ENCODE measurements around the gene CLEC5A. TPM values are rescaled to one million over a fixed set of nuclear protein-coding genes. Genes with fewer than 3 reads are reported as not detected.

Gene CLEC5A
- total and polyA plus RNA-seq, 9 of the 15 experiments (the other 6 are each of a cell fraction or from before 2014, with no cell fraction given): not detected

DNA sequence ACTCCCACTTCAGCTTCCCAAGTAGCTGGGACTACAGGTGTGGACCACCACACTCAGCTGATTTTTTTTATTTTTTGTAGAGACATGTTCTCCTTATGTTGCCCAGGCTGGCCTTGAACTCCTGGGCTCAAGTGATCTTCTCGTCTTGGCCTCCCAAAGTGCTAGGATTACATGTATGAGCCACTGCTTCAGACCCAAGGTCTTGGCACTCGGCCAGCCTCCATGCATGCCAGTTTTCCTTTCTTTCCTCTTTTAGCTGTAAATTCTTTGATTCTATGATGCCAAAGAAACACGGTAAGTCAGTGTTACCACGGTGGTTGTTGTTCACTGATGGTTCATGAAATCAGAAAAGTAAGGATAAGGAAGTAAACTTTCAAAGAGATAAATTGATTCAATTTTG is 45.9 kb upstream of the CLEC5A start:
- in situ Hi-C loops (cut with MboI): no loop called here
- Histone ChIP-seq H3K9ac (ENCODE audit: insufficient read depth in 1 of 2, low read depth in 2 of 2, low read length in 2 of 2) (no peak overlapping the region), H3K36me3 (ENCODE audit: control insufficient read depth, insufficient read depth, low read length) (no peaks in the 10 kb centered on the region), H3K9me1 (ENCODE audit: control insufficient read depth, insufficient read depth, low read length) (no peaks in the 10 kb centered on the region), H3K27me3 (ENCODE audit: control insufficient read depth in 2 of 2, insufficient read depth in 2 of 2, low read length in 2 of 2) (no peaks in the 10 kb centered on the region), H3K4me3 (no peak overlapping the region), H4K20me1 (replicated peaks; ENCODE audit: control insufficient read depth, insufficient read depth, low read length) (no peaks in the 10 kb centered on the region), H3K27ac (ENCODE audit: extremely low read depth, low read depth, low read length) (no peak overlapping the region), H3K9me3 (replicated peaks; ENCODE audit: control insufficient read depth, insufficient read depth, low read depth, low read length) (no peaks in the 10 kb centered on the region), H3K4me1 (replicated peaks in 1 of 2; ENCODE audit: control insufficient read depth in 2 of 2, insufficient read depth in 2 of 2, low read length in 2 of 2) (no peaks in the 10 kb centered on the region), H2AFZ (ENCODE audit: low read depth, low read length) (no peak overlapping the region), H3K4me2 (ENCODE audit: insufficient read depth, low read length) (no peak overlapping the region), H3K79me2 (ENCODE audit: control insufficient read depth, insufficient read depth, low read length) (no peaks in the 10 kb centered on the region)
- FAIRE-seq (no peak), DNase-seq (ENCODE audit: extremely low read depth in 1 of 4, low spot score in 3 of 4) (no peak), ATAC-seq (no peak)
- ChIA-PET CTCF (ENCODE audit: low intra/inter-chr PET ratio) (no interaction called here), POLR2A (no interaction called here)
- TF ChIP-seq ARID1B (IDR thresholded peaks at IDR 0.05) (no peak), NFIC (IDR thresholded peaks at IDR 0.05) (peak; percentile 42; the same call in 1 of the 2 replicates)
- intact Hi-C loops (cut with micrococcal nuclease): no loop called here
- 3% methylated on average over 4 of the region's 4 CpGs for WGBS (ENCODE audit: insufficient coverage, low coverage, missing lambda C conversion rate)
- no TSS peak for BruUV-seq (replicated peaks)

DNA sequence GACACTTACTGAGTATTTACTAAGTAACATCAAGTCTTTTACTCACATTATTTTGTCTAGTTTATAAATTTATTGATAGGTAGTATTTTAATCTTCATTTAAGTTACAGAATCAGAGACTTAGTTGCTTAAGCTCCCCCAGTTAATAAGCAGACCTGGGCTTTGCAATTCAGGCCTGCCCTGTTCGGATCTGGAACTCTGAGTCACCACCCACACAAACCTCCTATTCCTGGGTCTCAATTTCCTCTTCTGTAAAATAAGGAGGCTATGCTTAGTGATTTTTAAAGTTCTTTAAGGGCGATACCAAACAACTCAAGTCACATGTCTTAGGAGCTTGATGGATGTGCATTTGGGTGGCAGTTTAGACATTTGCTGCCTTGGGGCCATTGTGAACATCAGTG is 45.4 kb upstream of the CLEC5A start:
- Histone ChIP-seq H3K36me3 (ENCODE audit: control insufficient read depth, insufficient read depth, low read length) (no peaks in the 10 kb centered on the region), H3K4me2 (ENCODE audit: insufficient read depth, low read length) (no peak overlapping the region), H4K20me1 (replicated peaks; ENCODE audit: control insufficient read depth, insufficient read depth, low read length) (no peaks in the 10 kb centered on the region), H3K4me3 (no peak overlapping the region), H3K27me3 (ENCODE audit: control insufficient read depth in 2 of 2, insufficient read depth in 2 of 2, low read length in 2 of 2) (no peaks in the 10 kb centered on the region), H3K79me2 (ENCODE audit: control insufficient read depth, insufficient read depth, low read length) (no peaks in the 10 kb centered on the region), H3K9ac (ENCODE audit: insufficient read depth in 1 of 2, low read depth in 2 of 2, low read length in 2 of 2) (no peak overlapping the region), H2AFZ (ENCODE audit: low read depth, low read length) (no peak overlapping the region), H3K4me1 (replicated peaks in 1 of 2; ENCODE audit: control insufficient read depth in 2 of 2, insufficient read depth in 2 of 2, low read length in 2 of 2) (no peaks in the 10 kb centered on the region), H3K9me3 (replicated peaks; ENCODE audit: control insufficient read depth, insufficient read depth, low read depth, low read length) (no peaks in the 10 kb centered on the region), H3K27ac (ENCODE audit: extremely low read depth, low read depth, low read length) (no peak overlapping the region), H3K9me1 (ENCODE audit: control insufficient read depth, insufficient read depth, low read length) (no peaks in the 10 kb centered on the region)
- BruUV-seq (replicated peaks): no TSS peak
- ChIA-PET CTCF (ENCODE audit: low intra/inter-chr PET ratio) (no interaction called here), POLR2A (no interaction called here)
- whole genome bisulfite sequencing (ENCODE audit: insufficient coverage, low coverage, missing lambda C conversion rate): 0% methylated on average over 2 of the region's 2 CpGs
- ATAC-seq (no peak), DNase-seq (ENCODE audit: extremely low read depth in 1 of 4, low spot score in 3 of 4) (no peak), FAIRE-seq (no peak)
- in situ Hi-C loops (cut with MboI): no loop called here
- TF ChIP-seq TCF7 (IDR thresholded peaks at IDR 0.05; ENCODE audit: borderline replicate concordance): no peak
- intact Hi-C loops (cut with micrococcal nuclease): no loop called here
